Measurements from ENCODE around the gene PDSS2. TPM values are rescaled to one million over a fixed set of nuclear protein-coding genes. Genes with fewer than 3 reads are reported as not detected.
"Not testable (repeated sequence)": the region's sequence is repeated elsewhere in the genome, so short reads cannot be mapped to it uniquely, and the experiment has no call there.

PDSS2 gene
- total RNA-seq, 2 experiments from 2014 or later: 12.6 to 14.9 TPM

DNA sequence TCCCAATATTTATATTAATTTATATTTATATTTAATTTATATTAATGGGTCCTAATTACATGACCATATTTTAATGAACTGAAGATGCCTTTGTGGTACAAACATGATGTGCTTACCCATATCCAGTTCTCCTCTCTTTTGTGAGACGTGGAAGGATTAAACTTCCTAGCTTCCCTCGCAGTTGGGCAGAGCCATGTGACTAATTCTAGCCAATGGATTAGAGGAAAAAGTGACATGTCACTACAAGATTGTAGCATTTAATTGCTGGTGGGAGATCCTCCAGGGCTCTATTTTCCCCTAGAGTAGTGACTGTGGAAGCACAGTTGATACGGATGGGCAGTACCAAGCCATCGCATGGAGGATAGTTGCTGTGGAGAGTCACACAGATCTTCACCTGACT is 25.8 kb upstream of the PDSS2 start:
- ChIA-PET CTCF (interaction anchor here (0.7 kb wide), 1 partner anchor 564 kb away, joined by 3 read pairs; no protein-coding TSS in a partner anchor), POLR2A (no interaction called here)

GRCh38 chr6:107479089-107479690 is 19.8 kb upstream of the PDSS2 start:
- CTCF ChIA-PET: interaction anchor here (0.6 kb wide), 1 partner anchor 943 kb away, joined by 5 read pairs; no protein-coding TSS in a partner anchor
- POLR2A ChIA-PET: no interaction called here

- CTCF ChIA-PET, POLR2A ChIA-PET: not testable (repeated sequence)
Observed at GRCh38 chr6:107475826-107476225, 16.5 kb upstream of the PDSS2 start.

DNA sequence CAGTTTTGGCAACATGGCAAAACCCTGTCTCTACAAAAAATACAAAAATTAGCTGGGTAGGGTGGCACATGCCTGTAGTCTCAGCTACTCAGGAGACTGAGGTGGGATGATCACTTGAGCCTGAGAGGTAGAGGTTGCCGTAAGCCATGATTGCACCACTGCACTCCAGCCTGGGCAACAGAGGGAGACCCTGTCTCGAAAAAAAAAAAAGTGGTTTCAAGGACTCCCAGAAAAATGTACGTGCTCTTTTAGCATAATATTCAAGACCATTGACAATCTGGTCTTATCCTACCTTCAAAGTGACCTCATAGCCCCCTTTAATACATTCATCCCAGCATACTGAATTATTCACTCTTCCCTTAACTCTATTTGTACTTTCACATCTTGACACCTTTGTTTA is 16.0 kb upstream of the PDSS2 start:
- CTCF ChIA-PET: interaction anchor here (1.3 kb wide), 1 partner anchor 16 kb away, joined by 3 read pairs; the partner anchor contains the start of gene PDSS2

DNA sequence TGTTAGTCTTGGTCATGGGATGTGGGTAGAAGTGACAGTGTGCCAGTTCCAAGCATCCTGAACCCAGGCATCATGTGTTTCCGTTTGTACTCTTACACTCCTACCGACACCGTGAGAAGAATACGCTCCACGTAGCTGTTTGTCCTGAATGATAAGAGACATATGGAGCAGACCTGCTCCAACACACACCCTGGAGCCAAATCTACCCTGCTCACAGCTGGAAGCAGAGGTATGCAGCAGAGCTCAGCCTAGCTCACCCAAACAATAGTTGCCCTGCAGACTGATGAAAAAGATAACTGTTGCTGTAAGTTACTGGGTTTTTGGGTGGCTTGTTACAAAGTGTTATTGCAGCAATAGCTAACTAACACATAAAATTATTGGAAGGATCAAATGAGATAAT is 14.3 kb upstream of the PDSS2 start:
- POLR2A ChIA-PET: no interaction called here
- CTCF ChIA-PET: interaction anchor here (0.7 kb wide), 1 partner anchor 14 kb away, joined by 3 read pairs; the partner anchor contains the start of gene PDSS2

More for the DNA sequence above, 16.0 kb upstream of the PDSS2 start:
- POLR2A ChIA-PET: not testable (repeated sequence)

DNA sequence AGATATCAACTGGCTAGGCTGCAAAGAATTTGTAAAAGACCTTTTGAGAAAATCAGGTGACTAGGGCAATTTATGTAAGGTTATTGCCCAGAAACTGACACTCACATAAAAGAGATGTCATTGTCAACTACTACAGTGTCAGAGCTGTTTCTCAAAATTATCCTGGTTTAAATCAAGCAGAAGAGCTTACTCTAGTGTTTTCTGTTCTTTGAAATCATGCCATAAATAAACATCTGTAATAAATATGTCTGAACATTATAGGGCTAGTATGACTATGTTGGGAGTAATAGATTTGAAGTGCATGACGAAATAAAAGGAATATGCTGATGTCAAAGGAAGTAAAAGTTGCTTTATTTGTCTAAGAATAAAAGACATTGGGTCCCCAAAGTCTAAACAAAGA is 11.0 kb upstream of the PDSS2 start:
- ChIA-PET POLR2A (no interaction called here), CTCF (no interaction called here)

GRCh38 chr6:107466062-107466461 is 6.7 kb upstream of the PDSS2 start:
- CTCF ChIA-PET: no interaction called here
- POLR2A ChIA-PET: no interaction called here

DNA sequence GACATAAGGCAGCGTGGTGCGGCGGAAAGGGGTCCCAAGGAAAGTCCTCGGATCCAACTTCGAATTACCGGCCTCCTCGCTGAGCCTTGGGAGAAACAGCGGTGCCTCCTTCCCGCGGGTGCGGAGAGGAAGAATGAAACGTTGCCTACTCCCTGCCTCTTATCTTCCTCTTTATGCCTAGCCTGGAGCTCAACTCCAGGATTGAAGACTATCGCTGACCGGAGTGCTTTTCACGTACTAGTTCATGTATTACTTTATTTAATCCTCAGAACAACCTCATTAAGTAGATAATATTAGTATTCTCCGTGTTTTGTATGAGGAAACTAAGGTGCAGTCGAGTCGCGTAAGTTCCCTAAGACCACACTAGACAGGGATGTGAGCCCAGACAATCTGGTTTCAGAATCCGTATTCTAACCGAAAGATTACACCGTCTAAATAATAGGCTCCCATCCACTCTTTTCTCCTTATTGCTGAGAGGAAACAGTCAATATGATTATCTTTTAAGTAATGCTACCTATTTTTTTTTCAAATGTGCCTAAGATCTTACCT is 793 bp upstream of the PDSS2 start:
- ChIA-PET POLR2A (interaction anchor here (1.0 to 1.2 kb wide), 2 partner anchors 29 to 130 kb away, joined by 3 to 4 read pairs; no protein-coding TSS in a partner anchor), CTCF (interaction anchor here (1.1 to 2.1 kb wide), 2 partner anchors 13 to 29 kb away, joined by 3 to 5 read pairs; partner anchors contain the start of gene SOBP)

DNA sequence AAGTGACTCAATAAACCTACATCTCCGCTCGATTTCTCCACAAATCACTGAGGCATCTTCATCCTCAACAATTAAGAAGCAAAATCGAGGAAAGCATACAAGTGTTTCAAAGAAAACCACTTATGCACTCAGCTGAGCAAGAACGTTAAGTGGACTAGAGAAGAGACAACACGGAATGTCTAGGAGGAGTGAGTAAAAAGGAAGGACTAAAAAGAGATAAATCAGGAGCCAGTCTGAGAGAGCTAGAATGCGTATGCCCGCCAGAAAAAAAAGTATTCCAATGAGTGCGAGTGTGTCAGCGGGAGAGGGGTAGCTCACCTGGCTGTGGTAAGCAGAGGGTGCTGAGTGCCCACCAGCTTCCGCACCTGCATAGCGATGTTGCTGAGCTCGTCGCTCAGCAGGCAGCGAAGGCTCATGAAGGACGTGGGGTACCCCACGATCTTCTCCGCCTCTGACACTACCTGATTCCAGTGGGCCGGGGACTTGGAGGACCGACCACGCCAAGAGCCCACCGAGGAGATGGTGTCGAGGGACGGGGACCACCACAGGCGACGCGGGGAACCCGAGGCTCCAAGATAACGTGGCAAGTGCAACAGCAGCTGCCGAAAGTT is 587 bp downstream of the PDSS2 start:
- CTCF ChIA-PET: interaction anchor here (1.1 to 2.1 kb wide), 3 partner anchors 15 to 30 kb away, joined by 3 to 5 read pairs (median 3); partner anchors contain the start of gene SOBP

GRCh38 chr6:107448776-107449175 is 10.6 kb downstream of the PDSS2 start:
- CTCF ChIA-PET: no interaction called here
- POLR2A ChIA-PET: interaction anchor here (0.7 kb wide), 1 partner anchor 344 kb away, joined by 3 read pairs; no protein-coding TSS in a partner anchor

More for the DNA sequence above, 587 bp downstream of the PDSS2 start:
- POLR2A ChIA-PET: interaction anchor here (0.6 to 1.2 kb wide), 4 partner anchors 30 to 1636 kb away, joined by 3 to 6 read pairs (median 4); partner anchors contain the start of gene CEP57L1

GRCh38 chr6:107447663-107448216 is 11.6 kb downstream of the PDSS2 start:
- POLR2A ChIA-PET: no interaction called here
- CTCF ChIA-PET: no interaction called here

DNA sequence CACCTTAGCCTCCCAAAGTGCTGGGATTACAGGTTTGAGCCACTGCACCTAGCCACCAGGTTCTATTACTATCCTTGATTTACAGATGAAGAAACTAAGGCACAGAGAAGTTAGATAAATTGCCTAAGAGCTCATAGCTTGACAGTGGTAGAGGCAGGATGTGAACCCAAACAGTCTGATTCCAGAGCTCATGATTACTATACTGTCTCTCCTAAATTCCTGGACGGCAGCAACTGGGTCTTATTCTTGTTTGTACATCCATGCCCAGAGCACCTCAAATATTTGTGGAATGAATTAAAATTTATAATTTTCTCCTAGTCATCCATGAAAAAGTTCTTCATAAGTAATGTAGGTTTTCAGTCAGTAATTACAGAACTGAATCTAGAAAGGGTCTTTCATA is 15.1 kb downstream of the PDSS2 start:
- CTCF ChIA-PET: interaction anchor here (0.6 kb wide), 1 partner anchor 324 kb away, joined by 4 read pairs; no protein-coding TSS in a partner anchor

GRCh38 chr6:107443608-107444267 is 15.6 kb downstream of the PDSS2 start:
- POLR2A ChIA-PET: no interaction called here
- CTCF ChIA-PET: no interaction called here

More for the DNA sequence above, 15.1 kb downstream of the PDSS2 start:
- POLR2A ChIA-PET: no interaction called here

- POLR2A ChIA-PET: no interaction called here
- CTCF ChIA-PET: no interaction called here
Observed at GRCh38 chr6:107442938-107443607, 16.3 kb downstream of the PDSS2 start.

- CTCF ChIA-PET: no interaction called here
- POLR2A ChIA-PET: no interaction called here
Observed at GRCh38 chr6:107441682-107442081, 17.7 kb downstream of the PDSS2 start.

DNA sequence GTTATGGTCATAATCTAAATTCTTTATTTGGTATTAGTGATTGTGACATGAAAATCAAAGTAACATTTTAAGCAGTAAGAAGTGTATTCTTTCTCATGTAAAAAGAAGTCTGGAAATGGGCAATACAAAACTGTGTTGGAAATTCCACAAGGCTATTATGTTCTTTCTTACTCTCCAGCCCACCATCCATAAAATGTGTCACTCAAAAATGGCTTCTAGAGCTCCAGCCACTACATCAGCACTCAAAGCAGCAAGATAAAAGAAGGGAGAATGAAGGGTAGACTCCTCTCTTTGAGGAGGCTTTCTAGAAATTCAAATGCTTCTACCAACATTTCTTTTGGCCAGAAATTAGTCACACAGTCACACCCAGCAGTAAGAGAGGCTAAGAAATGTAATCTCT is 18.4 kb downstream of the PDSS2 start:
- ChIA-PET CTCF (no interaction called here), POLR2A (no interaction called here)

- ChIA-PET CTCF (no interaction called here), POLR2A (no interaction called here)
Observed at GRCh38 chr6:107439406-107439805, 20.0 kb downstream of the PDSS2 start.

GRCh38 chr6:107437691-107438090 is 21.7 kb downstream of the PDSS2 start:
- POLR2A ChIA-PET: no interaction called here
- CTCF ChIA-PET: no interaction called here

DNA sequence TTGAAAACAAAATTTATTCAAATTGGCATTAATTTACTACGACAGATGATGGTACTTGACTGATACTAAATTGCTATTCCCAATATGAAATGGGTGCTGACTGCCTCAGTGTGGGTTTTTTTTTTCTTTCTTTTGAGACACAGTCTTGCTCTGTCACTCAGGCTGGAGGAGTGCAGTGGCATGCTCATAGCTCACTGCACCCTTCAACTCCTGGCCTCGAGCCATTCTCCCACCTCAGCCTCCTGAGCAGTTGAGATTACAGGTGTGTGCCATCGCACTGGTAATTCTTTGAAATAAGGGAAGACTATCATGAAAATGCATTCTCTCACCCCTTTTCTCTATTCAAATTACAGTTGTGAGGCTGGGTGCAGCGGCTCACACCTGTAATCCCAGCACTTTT is 22.5 kb downstream of the PDSS2 start:
- POLR2A ChIA-PET: no interaction called here
- CTCF ChIA-PET: no interaction called here
